RCC 7860 (cell line): ENCODE data around the gene CARD19.
A peak's percentile ranks its signal among the peaks of the same experiment; 100 is the strongest.

Source experiments
- DNase-seq: peaks from one replicate; pipeline ENCODE4 v3.0.0-alpha.2; 2015; ENCODE audit warnings: low spot score
- FAIRE-seq: peaks from 2 replicates; lab custom pipeline; 2012; peaks lifted over from hg19 to GRCh38; lab: Jason Lieb, UNC

Gene CARD19

DNA sequence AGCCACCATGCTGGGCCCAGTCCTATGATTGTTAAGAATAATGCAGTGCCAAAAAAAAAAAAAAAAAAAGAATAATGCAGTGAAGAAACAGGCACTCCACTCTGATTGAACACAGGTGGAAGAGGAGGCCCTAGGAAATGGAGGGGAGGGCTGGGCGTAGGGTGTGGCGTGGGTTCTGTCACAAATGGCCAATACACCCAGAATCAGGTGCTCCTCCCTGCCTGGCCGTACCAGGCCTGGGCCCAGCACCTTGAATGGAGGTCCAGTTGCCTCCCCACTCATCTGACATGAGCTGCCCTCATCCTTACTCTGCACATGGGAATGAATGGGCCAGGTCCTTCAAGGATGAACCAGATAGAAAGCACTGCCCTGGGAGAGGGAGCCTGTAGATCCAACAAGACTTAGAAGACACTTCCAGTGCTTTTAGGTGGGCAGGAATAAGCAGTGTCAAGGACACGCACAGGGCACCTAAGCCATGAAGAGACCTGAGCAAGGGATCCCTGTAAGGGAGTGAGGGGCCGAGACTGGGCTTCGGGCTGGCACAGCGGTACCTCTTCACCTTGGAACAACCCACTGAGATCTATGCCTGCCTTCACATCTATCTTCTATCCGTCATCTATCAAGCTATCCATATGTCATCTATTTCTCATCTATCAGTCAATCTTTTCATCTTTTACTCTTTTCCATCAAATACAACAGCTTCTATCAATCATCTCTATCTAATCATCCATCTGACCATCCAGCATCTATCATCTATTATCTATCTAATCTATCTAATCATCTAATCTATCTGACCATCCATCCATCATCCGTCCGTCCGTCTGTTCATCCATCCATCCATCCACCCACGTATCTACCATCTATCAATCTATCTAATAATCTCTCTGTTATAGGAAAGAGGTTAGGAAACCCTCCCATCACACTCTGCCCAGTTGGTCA lies 22.2 kb downstream of the CARD19 start:
- DNase-seq (no peak), FAIRE-seq (no peak)

DNA sequence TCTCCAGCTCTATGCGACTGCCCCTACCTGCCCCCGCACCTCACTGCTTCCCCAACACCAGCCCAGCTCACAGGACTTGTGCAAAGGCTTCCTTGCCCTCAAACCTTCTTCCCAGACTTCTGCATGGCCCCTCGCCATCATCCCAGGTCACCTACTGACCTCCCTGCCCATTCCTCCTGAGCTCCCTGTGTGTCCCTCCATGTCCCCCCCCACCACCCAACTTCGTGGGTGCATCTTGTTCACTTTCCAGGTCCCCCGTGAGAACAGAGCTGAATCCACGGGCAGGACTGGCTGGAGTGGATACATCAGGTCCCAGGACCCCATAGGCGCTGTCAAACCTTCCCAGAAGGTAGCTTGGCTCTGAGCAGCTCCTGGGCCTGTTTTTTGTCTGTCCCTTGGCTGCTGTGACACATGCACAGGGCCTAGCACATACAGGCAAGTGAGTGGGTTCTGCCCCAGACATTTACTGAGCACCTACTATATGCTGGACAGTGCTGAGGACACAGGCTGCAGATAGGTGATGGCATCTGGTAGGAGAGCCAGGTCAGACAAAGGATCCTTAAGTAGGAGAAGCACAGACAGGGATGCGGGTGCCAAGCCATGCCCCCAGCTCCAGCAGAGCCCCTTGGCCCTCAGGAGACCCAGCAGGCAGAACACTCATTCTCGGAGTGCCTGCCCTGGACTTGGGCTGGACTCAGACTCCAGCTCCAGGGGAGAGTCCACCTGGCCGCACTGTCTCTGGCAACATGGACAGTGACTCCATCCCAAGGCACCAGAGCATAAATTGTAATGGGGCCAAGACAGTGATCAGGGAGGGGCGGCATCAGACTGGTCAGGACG lies 23.1 kb downstream of the CARD19 start:
- FAIRE-seq (no peak), DNase-seq (no peak)

DNA sequence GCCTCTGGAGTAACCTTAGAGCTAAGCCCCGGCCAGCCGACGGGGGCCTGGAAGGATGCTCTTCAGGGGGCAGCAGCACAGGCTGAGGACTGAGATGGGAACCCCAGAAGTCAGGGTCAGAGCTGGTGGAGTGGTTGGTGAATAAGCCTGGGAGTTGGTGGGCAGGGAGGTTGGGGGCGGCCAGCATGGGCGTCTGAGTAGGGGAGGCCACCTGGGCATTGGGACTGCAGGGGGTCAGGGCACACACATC lies 23.6 kb downstream of the CARD19 start:
- DNase-seq (no peak), FAIRE-seq (no peak)

DNA sequence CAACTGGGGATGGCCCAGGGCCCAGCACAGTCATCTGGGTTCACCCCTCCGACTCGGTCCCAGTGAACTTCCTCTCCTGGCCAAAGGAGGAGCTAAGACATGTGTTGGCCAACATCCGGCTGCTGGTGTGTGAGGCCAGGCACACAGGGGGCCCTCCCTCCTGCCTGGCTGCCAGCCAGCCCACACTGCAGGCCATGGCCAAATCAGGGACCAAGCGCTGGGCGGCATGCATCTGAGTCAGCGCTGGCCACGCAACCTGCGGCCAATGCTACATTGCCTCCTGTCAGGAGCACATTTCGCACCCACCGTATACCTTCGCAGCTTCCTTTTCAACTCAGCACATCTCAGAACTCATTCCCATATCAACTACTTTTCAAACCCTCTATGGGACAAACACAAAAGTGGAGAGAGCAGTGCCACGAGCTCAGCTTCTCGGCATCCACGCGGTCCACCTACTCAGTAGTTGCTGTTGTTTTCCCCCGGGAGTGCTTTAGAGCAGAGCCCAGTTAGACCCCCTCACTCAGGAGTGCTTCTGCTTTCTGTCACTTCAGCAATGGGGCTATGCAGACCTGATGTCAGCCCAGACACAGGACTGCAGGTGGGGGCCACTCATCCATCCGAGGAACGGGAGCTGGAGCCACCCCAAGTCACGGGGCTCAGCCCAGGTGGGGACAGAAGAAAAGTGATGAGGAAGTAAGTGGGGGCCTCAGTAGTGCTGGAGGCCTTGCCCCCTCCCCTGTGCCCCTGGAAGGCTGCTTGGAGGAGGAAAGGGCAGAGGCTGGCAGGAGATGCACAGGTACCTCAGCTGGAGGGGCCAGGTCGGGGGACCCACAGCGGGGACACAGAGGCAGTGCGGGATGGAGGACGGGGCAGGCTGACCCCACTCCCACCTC lies 24.2 kb downstream of the CARD19 start:
- DNase-seq: peak; percentile 96
- peak; percentile 97 for FAIRE-seq

DNA sequence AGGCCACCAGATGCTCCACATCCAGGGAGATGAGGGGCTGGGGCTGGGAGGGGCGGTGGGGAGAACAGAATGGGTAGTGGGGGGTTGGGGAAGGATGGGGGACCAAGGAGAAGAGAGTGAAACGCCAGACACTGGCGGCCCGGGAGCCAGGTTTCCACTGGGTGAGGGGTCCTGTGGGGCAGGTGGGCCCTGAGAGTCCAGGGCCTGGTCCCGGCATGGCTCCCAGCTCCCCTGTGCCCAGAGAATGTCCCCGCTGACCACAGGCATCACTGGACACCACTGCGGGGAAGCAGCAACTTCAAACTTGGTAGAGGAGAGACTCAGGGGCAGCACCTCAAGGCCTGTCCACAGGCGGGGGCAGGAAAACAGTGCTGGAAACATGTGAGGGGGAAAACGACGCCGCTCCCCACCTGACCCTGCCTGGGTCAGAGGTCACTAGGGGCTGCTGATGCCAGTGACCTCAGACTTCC lies 24.9 kb downstream of the CARD19 start:
- FAIRE-seq: no peak

DNA sequence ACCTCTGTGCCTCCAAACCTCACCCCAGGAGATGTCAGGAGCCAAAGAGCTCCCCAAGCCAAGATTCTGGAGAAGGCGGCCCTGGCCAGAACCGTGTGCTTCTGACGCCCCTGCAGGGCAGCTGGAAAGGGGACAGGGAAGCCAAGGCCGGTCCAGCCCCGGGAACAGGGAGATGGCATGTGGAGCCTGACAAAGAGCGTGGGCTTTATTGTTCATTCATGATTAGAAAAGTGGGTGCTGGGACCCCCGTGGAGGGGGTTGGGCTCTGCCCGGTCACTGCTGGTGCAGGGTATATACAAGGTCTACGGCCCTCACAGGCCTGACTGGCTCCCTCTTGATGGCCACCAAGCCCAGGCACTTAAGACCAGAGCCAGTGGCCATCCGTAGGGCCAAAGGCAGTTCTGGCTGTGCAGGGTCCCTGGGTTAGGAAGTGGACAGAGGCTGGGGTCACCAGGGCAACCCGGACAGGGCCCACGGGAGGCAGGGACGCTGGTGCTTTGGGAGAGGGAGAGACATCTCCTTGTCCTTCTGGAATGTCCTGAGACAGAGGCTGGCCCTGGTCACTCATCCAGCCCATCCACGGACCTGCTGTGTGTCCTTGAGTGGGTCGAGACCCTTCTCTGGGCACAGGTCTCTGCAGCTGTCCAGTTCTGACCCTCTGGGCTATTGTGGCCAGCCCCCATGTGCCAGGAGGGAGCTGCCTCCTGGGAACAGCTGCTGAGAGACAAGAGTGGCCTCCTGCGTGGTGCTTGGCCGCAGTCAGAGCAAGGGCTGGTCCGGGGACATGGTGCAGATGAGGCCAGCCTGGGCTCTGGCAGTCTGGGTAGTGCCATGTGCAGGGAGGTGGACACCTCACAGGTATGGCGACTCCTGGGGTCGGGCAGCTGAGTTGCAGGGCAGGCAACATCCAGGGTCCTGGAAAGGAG lies 25.6 kb downstream of the CARD19 start:
- FAIRE-seq: no peak

More for the DNA sequence above, 24.9 kb downstream of the CARD19 start:
- DNase-seq: no peak

DNA sequence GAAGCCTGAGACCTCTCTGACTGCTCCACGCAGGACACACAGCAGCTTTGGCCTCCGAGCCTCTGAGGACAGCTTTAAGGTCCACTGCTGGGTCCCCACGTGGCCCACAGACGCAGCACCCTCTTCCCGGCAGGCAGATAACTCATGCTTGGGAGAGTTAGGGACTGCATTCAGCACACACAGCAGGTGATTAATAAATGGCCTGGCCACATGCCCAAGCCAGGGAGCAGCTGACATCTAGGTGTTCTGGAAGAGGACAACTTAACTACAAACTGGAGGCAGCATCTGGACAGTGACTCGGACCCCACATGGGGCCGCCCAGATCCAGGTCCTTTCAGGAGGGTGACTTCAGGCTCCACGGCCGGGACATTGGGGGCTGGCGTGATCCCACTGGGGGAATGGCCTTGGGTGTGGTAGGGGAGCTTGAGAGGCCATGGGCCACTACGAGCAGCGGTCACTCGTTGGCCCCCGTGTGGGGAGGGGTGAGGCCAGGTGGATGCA lies 26.8 kb downstream of the CARD19 start:
- no peak for FAIRE-seq

More for the DNA sequence above, 25.6 kb downstream of the CARD19 start:
- no peak for DNase-seq

DNA sequence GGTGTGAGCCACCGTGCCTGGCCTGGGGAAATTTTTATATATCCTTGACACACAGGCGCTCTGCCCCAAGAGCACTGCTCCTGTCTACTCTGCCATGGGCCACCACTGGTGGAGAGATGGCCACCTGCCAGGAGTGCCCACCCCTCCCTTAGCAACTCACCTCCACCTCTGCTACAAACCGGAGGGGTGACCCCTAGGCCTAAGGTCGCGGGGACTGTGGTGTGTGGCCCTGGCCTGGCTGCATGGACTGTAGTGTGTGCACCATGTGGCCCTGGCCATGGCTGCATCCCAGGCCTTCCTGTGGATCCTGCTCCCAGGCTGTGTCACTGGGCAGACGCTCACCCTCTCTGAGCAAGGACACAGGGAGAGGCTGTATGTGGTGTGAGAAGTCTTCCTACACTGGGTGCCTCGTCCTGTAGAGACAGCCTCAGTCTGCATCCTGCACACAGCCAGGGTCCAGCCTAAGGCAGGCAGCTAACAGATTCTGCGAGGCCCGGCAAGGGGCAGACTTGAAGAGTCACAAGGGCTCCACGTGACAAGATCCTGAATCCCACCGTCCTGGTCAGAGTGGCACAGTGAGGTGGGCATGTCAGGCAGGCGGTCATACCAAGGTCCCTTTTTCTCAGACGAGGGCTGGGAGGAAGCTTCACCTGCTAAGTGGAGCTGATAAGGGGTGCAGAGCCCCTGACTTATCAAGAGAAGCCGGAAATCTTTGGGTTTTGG lies 27.7 kb downstream of the CARD19 start:
- DNase-seq: no peak
- no peak for FAIRE-seq

More for the DNA sequence above, 26.8 kb downstream of the CARD19 start:
- DNase-seq: no peak

DNA sequence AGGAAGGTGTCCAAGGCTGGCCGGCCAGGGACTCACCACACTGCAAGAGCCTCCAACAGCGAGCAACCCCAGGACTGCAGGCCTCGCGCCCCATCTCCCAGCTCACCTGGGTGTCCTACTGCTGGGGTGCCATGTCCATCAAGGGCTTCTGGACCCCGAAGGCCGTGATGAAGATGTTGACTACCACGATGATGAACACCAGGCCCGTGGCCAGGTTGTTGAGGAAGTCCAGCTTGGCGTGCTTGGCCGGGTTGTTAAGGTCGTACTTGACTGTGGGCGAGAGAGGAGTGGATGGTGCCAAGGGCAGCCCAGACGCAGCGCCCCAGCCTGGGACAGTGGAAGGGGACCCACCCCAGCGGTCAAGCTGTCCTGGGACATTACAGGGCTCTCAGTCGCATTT lies 28.8 kb downstream of the CARD19 start:
- no peak for DNase-seq

DNA sequence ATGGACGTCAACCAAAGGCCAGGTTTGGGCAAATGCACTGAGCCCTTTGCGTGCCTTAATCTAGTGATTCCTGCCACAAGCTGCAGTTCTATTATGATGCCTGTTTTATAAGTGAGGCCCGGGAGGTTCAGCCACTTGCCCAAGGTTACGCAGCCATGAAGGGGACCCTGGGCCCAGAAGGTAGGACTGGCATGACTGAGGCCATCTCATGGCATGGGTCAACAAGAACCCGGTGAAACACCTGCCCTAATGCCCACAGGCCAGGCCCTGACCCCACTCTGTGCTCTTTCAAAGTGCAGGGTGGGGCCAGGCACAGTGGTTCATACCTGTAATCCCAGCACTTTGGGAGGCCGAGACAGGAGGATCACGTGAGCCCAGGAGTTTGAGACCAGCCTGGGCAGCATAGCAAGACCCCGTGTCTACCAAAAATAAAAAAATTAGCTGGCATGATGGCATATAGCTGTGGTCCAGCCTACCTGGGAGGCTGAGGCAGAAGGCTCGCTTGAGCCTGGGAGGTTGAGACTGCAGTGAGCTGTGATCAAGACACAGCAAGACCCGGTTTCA lies 29.4 kb downstream of the CARD19 start:
- no peak for DNase-seq
- no peak for FAIRE-seq

More for the DNA sequence above, 28.8 kb downstream of the CARD19 start:
- FAIRE-seq: no peak

DNA sequence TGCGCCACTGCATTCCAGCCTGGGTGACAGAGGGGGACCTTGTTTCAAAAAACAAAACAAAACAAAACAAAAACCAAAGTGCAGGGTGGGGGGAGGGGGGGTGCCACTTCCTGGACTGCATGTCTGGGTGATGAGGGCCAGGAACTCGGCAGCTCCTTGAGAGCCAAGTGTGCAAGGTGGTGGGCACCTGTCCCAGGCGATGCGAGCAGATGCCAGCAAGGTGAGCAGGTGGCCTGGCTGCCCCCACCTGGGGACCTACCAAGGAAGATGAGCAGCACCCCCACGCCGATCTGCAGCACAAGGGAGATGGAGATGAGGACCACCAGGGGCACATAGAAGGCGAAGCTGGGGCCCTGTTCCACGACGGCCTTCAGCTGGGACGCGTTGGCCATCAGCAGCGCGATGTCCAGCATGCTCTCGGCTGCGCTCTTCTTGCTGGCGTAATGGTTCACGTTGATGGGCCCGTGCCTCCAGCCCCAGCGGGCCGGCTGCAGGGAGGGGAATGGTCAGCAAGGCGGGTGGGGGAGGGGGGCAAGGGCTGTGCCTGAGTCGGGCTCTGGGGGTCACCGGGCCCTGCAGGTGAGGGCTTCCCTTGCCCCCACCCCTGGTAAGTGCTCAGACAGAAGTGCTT lies 30.2 kb downstream of the CARD19 start:
- FAIRE-seq (no peak), DNase-seq (no peak)

DNA sequence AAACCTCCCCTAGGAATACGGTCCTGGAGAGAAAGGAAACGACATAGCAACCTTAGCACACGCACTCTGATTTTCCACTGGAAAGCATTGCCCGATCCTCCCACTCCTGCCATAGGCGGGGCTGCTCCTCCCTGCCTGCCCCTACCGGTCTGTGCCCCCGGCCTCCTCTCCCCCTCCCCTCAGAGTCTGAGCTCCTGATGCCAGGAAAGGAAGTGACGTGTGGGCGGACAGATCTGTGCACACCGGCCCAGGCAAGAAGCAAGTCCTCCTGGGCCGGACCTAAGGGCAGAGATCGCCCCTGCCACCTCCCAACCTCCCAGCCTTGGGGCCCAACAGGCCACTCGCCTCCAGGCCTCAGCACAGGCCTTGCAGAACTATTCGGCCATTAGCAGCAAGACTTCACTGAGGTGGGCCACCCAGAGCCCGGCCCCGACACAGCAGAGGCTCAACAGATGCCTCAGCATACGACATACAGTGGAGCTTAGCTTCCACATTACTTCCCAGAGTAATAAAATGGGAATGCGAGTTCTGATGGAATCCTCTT lies 30.9 kb downstream of the CARD19 start:
- no peak for DNase-seq
- FAIRE-seq: no peak

DNA sequence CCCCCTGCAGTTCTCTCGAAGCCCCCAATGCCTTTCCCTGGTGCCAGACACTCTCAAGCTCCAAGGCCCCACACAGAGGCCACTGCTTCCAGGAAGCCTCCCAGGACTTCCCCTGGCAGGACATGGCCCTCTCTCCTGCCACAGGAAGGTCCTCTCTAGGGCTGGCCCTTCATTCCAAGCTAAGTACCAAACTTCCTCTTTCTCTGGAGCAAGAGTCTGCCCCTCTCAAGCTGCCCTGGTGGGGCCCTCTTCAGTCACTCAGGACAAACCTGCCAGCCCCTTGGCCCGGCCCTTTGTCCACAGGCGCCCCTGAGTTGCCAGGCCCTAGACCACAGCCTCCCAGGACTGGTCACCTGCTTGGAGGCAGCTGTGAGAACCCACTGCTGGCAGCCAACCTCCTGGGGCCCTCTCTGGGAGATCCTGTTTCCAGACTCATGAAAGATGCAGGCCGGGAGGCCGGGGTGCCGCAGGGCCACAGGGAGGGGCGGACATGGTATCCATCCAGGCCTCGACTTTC lies 31.4 kb downstream of the CARD19 start:
- no peak for FAIRE-seq
- no peak for DNase-seq

DNA sequence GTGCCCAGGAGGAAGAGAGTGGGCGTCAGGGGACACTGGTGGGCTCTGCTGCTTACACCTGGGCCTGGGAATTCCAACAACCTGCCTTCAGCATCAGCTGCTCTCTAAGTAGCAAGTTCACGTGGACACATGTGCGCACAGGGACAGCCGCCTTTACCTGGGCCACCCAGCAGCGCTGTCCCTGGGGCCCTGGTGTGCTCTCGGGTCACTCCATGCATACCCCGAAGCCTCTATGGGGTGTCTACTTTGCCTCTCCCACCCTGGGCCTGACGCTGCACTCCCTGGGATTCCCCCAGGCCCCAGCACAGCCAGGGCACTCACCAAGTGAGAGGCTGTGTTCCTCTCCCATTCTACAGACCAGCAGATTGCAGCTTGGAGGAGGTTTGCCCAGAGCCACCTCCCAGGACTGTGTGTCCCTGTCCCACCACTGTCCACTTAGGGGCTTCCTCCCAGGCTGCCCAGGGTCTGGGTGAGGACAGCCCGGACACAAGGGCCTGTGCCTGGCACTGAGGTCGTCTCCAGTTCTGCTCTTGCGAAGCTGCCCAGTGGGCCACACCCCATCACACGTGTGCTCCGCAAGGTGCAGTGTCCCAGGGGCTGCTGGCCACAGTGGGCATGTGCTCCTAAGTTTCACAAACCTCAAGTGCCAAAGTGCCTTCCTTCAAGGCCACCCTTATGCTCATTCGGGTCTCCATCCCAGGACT lies 32.1 kb downstream of the CARD19 start:
- FAIRE-seq: no peak
- DNase-seq: no peak

DNA sequence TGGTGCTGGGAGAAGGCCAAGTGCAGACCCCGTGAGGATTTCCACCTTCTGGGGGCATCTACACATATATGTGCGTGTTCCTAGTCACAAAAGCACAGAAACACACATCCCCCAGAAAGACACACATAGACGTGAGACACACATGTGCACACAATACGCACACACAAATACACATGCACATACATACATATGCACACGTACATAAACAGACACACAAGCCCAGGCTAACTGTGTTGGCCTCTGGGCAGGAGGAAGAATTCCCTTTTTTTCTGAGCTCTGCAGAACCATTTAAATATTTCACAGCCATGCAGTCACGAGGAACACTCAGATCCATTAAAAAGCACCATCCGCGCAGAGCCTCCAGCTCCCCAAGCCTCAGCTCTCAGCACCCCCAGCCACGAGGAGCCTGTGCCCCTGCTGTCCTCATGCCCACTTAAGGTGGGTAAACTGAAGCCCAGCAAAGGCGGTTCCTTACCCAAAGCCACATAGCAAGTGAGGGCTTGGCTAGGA lies 32.8 kb downstream of the CARD19 start:
- no peak for DNase-seq
- FAIRE-seq: no peak

DNA sequence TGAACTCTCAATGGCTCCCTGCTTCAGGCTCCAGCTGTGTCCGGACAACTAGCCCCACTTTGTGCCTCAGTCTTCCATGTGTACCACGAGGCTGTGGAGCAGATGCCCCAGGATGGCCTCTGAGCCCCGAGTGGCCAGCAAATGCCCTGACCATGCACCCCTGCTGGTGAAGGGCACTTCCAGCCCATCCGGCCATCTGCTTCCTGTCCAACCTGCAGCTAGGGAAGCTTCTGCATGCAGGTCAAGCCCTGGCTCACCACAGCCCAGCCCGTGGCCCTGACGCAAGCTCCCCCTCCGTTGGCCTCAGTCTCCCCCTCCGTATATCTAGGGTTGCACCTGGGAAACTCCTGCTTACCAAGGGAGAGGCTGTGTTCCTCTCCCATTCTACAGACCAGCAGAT lies 33.3 kb downstream of the CARD19 start:
- FAIRE-seq (no peak), DNase-seq (no peak)
